ENCODE measurements around the gene GJB3. TPM values are rescaled to one million over a fixed set of nuclear protein-coding genes. Genes with fewer than 3 reads are reported as not detected.
"Not testable (repeated sequence)": the region's sequence is repeated elsewhere in the genome, so short reads cannot be mapped to it uniquely, and the experiment has no call there.

The GJB3 gene
- total RNA-seq, 1 experiment from 2014 or later = not detected

GRCh38 chr1:34810781-34811180, 29.8 kb downstream of the GJB3 start:
- not testable (repeated sequence) for H3K4me1 ChIP-seq; H3K27ac ChIP-seq; H3K36me3 ChIP-seq; H3K27me3 ChIP-seq; H3K9me3 ChIP-seq (replicated peaks); H3K4me3 ChIP-seq; DNase-seq

DNA sequence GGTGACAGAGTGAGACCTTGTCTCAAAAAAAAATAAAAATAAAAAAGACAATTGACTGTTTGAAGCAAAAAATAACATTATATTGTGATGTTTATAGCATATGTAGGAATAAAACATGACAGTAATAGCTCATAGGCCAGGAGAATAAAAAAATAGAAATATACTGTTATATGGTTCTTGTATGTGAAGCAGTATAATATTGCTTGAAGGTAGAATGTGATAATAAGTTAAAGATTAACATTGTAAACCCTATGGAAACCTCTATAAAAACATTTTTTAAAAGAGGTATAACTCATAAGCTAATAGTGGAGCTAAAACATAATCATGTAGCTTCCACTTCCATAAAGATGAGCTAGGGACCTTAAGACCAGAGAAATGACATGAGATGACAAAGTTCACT, 35.3 kb downstream of the GJB3 start:
- Histone ChIP-seq H3K27ac (no peak overlapping the region), H3K4me3 (no peak overlapping the region), H3K4me1 (no peaks in the 10 kb centered on the region), H3K27me3 (peaks cover 14% of the 10 kb centered on the region; the same call in 1 of the 2 replicates), H3K36me3 (no peaks in the 10 kb centered on the region), H3K9me3 (replicated peaks) (0 out of 2 replicates have a peak, but pooled peaks cover 3% of the 10 kb centered on the region)
- no peak for DNase-seq

DNA sequence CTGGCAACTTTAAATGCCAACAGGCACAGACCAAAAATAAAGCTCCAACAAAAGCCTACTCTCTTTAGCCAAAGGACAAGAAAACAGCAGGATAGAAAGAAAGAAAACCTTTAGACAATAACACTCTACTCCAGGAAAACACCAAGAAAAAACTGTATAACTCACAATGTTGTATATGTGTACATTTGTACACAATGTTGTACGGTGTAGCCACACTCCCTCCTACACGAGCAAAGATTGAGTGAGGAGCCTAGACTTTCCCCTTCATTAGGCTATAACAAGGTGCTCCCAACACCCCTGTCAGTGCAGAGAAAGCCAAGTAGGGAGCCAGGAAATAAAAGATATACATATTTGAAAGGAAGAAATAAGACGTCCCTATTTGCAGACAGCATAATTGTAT, 35.8 kb downstream of the GJB3 start:
- Histone ChIP-seq H3K36me3 (no peaks in the 10 kb centered on the region), H3K27ac (no peak overlapping the region), H3K4me1 (no peaks in the 10 kb centered on the region), H3K27me3 (peaks cover 14% of the 10 kb centered on the region; the same call in 1 of the 2 replicates), H3K9me3 (replicated peaks) (0 out of 2 replicates have a peak, but pooled peaks cover 3% of the 10 kb centered on the region), H3K4me3 (no peak overlapping the region)
- no peak for DNase-seq

GRCh38 chr1:34818862-34819261, 37.8 kb downstream of the GJB3 start:
- DNase-seq, H3K36me3 ChIP-seq: not testable (repeated sequence)
- H3K27me3 ChIP-seq = peaks cover 23% of the 10 kb centered on the region

DNA sequence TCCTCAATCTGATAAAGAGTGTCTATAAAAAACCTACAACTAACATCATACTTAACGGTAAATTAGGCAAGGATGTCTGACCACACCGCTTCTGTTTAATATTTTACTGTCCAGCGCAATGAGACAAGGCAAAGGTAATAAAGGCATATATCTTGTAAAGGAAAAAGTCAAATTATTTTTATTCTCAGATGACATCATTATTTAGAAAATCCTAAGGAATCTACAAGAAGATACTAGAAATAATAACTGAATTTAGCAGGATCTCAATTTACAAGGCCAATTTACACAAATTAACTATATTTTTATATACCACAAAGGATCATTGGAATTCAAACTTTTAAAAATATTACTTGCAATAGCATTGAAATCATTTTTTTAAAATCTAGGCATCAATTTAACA, 41.2 kb downstream of the GJB3 start:
- Histone ChIP-seq H3K36me3 (no peaks in the 10 kb centered on the region), H3K9me3 (replicated peaks) (no peaks in the 10 kb centered on the region), H3K27me3 (peaks cover 18% of the 10 kb centered on the region), H3K4me1 (no peaks in the 10 kb centered on the region), H3K4me3 (no peak overlapping the region), H3K27ac (no peak overlapping the region)
- DNase-seq = no peak

More at GRCh38 chr1:34818862-34819261, 37.8 kb downstream of the GJB3 start:
- H3K4me3 ChIP-seq; H3K9me3 ChIP-seq (replicated peaks); H3K4me1 ChIP-seq; H3K27ac ChIP-seq: not testable (repeated sequence)

DNA sequence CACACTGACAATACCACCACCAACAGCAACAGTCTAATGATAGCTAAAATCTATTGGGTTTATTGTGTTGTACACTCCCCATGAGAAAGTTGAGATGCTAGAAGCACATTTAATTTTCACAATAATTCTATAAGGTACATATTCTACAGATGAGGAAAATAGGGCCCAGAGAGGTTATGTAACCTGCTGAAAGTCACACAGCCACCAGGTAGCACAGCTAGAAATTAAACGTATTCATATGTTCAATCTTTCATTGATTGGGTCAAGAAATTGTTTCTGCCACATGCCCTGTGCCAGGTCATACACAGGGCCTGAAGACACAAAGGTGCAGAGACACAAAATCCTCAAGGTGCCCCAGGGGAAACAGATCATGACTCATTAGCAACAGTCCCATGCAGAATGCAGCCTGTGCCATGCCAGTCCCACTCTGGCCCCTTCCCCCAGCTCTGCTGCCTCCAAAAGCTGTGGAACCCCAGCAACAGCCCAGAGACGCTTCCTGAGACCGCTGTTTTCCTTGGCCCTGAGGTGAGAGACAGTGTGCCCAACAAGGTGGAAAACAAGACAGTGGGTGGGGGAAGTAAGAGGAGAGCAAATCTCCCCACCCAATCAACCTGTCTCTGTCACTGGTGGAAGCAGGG, 43.9 kb downstream of the GJB3 start:
- no peak for DNase-seq
- Histone ChIP-seq H3K4me1 (no peaks in the 10 kb centered on the region), H3K4me3 (no peak overlapping the region), H3K27me3 (peaks cover 9% of the 10 kb centered on the region), H3K36me3 (no peaks in the 10 kb centered on the region), H3K9me3 (replicated peaks) (no peaks in the 10 kb centered on the region), H3K27ac (no peak overlapping the region)

DNA sequence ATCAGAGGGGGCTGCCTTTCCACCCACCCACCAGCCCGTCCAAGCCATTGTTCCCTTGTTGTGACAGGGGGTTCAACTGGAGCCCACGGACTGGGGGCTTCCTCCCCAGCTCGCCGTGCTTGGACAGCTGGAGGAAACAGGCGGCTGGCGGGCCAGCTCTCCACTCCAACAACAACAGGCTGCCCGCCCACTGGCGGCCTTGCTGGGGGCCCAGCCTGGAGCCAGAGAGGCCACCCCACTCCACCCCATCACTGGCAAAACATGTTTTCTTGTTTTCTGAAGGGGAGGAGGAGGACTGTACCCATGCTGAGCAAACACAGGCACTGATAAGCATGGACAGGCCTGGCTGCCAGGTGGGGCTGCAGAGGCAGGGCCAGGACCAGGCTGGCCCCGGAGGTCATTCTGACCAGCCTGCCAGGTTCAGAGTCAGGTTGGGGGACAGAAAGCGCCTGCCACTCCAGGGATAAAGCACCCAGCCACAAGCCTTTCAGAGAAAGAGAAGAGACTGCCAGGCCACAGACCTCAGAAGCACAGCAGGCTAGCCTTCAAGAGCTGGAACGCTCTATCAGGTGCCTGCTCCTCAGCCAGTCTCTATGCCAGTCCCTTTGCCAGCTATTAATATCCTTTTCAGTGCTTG, 44.6 kb downstream of the GJB3 start:
- Histone ChIP-seq H3K9me3 (replicated peaks) (no peaks in the 10 kb centered on the region), H3K36me3 (no peaks in the 10 kb centered on the region), H3K27me3 (peaks cover 9% of the 10 kb centered on the region), H3K4me3 (no peak overlapping the region), H3K27ac (no peak overlapping the region), H3K4me1 (no peaks in the 10 kb centered on the region)
- DNase-seq = no peak

- H3K4me1 ChIP-seq = no peaks in the 10 kb centered on the region
- H3K4me3 ChIP-seq = no peak overlapping the region
- no peaks in the 10 kb centered on the region for H3K9me3 ChIP-seq (replicated peaks)
- H3K36me3 ChIP-seq = no peaks in the 10 kb centered on the region
- H3K27ac ChIP-seq = no peak overlapping the region
- H3K27me3 ChIP-seq = peaks cover 7% of the 10 kb centered on the region
- no peak for DNase-seq
Observed at GRCh38 chr1:34827341-34827941, 46.4 kb downstream of the GJB3 start.

DNA sequence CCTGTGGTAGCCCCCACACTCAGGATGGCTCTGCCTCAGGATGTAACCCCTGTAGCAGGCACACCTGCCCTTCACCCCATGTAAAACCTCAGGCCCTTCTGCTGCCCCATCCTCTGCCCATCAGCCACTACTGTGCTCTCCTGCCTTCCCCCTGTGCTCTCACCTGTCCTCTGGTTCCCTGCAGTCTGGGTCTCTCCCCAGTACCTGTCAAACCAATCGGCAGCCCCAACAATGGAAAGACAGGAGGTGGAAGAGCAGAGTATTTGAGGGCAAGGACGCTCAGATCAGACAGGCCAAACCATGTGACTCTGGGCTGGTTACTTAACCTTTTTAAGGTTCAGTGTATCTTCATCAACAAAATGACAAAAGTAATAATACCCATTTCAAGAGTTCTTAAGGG, 47.6 kb downstream of the GJB3 start:
- Histone ChIP-seq H3K27ac (no peak overlapping the region), H3K4me1 (no peaks in the 10 kb centered on the region), H3K9me3 (replicated peaks) (no peaks in the 10 kb centered on the region), H3K27me3 (no peaks in the 10 kb centered on the region), H3K36me3 (no peaks in the 10 kb centered on the region), H3K4me3 (no peak overlapping the region)
- no peak for DNase-seq

GRCh38 chr1:34829250-34829649, 48.2 kb downstream of the GJB3 start:
- no peaks in the 10 kb centered on the region for H3K9me3 ChIP-seq (replicated peaks)
- H3K4me1 ChIP-seq = no peaks in the 10 kb centered on the region
- no peak overlapping the region for H3K27ac ChIP-seq
- no peaks in the 10 kb centered on the region for H3K36me3 ChIP-seq
- no peak for DNase-seq
- H3K4me3 ChIP-seq = no peak overlapping the region
- no peaks in the 10 kb centered on the region for H3K27me3 ChIP-seq

DNA sequence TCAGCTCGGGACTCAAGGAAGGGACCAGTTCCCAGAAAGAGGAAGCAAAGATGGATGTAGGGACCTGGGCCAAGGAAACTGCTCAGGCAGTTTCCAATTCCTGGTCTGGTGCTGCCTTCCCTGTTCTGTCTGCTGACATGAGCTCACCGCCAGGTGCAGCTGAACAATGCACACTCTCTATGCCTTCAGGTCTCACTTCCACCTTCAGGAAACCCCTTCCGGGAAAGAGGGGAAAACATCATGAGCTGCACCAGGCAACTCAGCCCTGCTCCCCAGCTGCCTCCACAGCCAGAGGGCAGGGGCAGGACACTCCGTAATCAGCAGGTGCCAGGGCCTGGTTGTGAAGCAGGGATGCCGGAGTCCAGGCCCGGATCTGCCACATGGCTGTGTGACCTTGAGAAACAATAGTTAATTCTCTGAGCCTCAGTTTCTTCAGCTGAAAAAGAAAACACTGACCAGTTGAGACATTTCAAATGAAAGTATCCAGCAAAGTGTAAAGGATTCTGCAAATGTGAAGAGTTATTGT, 50.8 kb downstream of the GJB3 start:
- Histone ChIP-seq H3K4me1 (no peaks in the 10 kb centered on the region), H3K36me3 (no peaks in the 10 kb centered on the region), H3K27me3 (no peaks in the 10 kb centered on the region), H3K27ac (no peak overlapping the region), H3K9me3 (replicated peaks) (no peaks in the 10 kb centered on the region), H3K4me3 (no peak overlapping the region)
- DNase-seq = no peak

GRCh38 chr1:34833711-34834110, 52.7 kb downstream of the GJB3 start:
- Histone ChIP-seq H3K27ac (no peak overlapping the region), H3K27me3 (no peaks in the 10 kb centered on the region), H3K36me3 (no peaks in the 10 kb centered on the region), H3K4me3 (no peak overlapping the region), H3K4me1 (no peaks in the 10 kb centered on the region), H3K9me3 (replicated peaks) (no peaks in the 10 kb centered on the region)
- no peak for DNase-seq

Other genes starting within 250 kb of the GJB3 start
- not detected in 2 replicates for gene GJB5, start 26.2 kb upstream of the GJB3 start, total RNA-seq (2014; rRNA removed; shearing (Covaris generic))
- not detected in 2 replicates for gene GJB4, start 21.5 kb upstream of the GJB3 start, total RNA-seq (2014; rRNA removed; shearing (Covaris generic))
- not detected in 2 replicates for gene GJA4, start 11.8 kb downstream of the GJB3 start, total RNA-seq (2014; rRNA removed; shearing (Covaris generic))
- gene SMIM12, start 78.5 kb downstream of the GJB3 start, total RNA-seq (2014; rRNA removed; shearing (Covaris generic)) = 33.4 and 34.4 TPM in 2 replicates
- 0.81 and 0.89 TPM in 2 replicates for gene DLGAP3, start 148.4 kb downstream of the GJB3 start, total RNA-seq (2014; rRNA removed; shearing (Covaris generic))
- 18.0 and 19.8 TPM in 2 replicates for gene TMEM35B, start 204.1 kb downstream of the GJB3 start, total RNA-seq (2014; rRNA removed; shearing (Covaris generic))